Trophoblast cell (in vitro differentiated cells and primary cell): ENCODE results near the gene CACNG7.

Experiments used
- DNase-seq, 2 donors: peaks; one replicate each; pipeline ENCODE4 v3.0.0-alpha.2; 2016
- H2AFZ ChIP-seq: 2 replicates; pipeline ENCODE4 v1.6.1; 2013; ENCODE audit warnings: low read length, moderate library complexity, mild to moderate bottlenecking; ENCODE audit not compliant: insufficient read depth, poor library complexity
- H2AK5ac ChIP-seq: 2 replicates; pipeline ENCODE4 v1.6.1; 2013; ENCODE audit warnings: mild to moderate bottlenecking, low read length
- H2BK120ac ChIP-seq: 2 replicates; pipeline ENCODE4 v1.6.1; 2013; ENCODE audit warnings: low read length, mild to moderate bottlenecking, moderate library complexity; ENCODE audit not compliant: insufficient read depth, poor library complexity
- H2BK12ac ChIP-seq: 2 replicates; pipeline ENCODE4 v1.6.1; 2013; ENCODE audit warnings: mild to moderate bottlenecking, low read length, moderate library complexity
- H2BK5ac ChIP-seq: 2 replicates; pipeline ENCODE4 v1.6.1; 2013; ENCODE audit warnings: low read length, low read depth, moderate library complexity, mild to moderate bottlenecking; ENCODE audit not compliant: poor library complexity
- H3K14ac ChIP-seq: 2 replicates; pipeline ENCODE4 v1.6.1; 2013; ENCODE audit warnings: mild to moderate bottlenecking, low read length
- H3K18ac ChIP-seq: 2 replicates; pipeline ENCODE4 v1.6.1; 2013; ENCODE audit warnings: mild to moderate bottlenecking, low read length
- H3K23ac ChIP-seq: 2 replicates; pipeline ENCODE4 v1.6.1; 2013; ENCODE audit warnings: low read length
- H3K27ac ChIP-seq: 2 replicates; pipeline ENCODE4 v1.5.1; 2013; ENCODE audit warnings: low read depth, mild to moderate bottlenecking, inconsistent platforms, low read length, moderate library complexity
- H3K27me3 ChIP-seq: 2 replicates; pipeline ENCODE4 v1.6.1; 2013; ENCODE audit warnings: inconsistent platforms, mild to moderate bottlenecking, low read length, moderate library complexity; ENCODE audit not compliant: insufficient read depth
- H3K36me3 ChIP-seq, 2 experiments: 1 replicate in 1 of 2; 2 replicates in 1 of 2; pipeline ENCODE4 v1.6.1; 2013; ENCODE audit warnings: low read length in 2 of 2, mild to moderate bottlenecking in 2 of 2, moderate library complexity in 1 of 2; ENCODE audit not compliant: insufficient read depth in 2 of 2, control insufficient read depth in 1 of 2
- H3K4ac ChIP-seq: 2 replicates; pipeline ENCODE4 v1.6.1; 2013; ENCODE audit warnings: low read depth, mild to moderate bottlenecking, low read length, moderate library complexity
- H3K4me1 ChIP-seq, 2 experiments: 1 replicate in 1 of 2; 2 replicates in 1 of 2; pipeline ENCODE4 v1.6.1; 2013; ENCODE audit warnings: low read length in 2 of 2, mild to moderate bottlenecking in 2 of 2, moderate library complexity in 1 of 2; ENCODE audit not compliant: insufficient read depth in 2 of 2, control insufficient read depth in 1 of 2
- H3K4me2 ChIP-seq: 2 replicates; pipeline ENCODE4 v1.6.1; 2013; ENCODE audit warnings: inconsistent platforms, mild to moderate bottlenecking, low read length, moderate library complexity
- H3K4me3 ChIP-seq: 2 replicates; pipeline ENCODE4 v1.5.1; 2013; ENCODE audit warnings: mild to moderate bottlenecking, low read depth, low read length, inconsistent platforms
- H3K79me1 ChIP-seq: one replicate; pipeline ENCODE4 v1.6.1; 2013; ENCODE audit warnings: low read length
- H3K79me2 ChIP-seq: 2 replicates; pipeline ENCODE4 v1.6.1; 2013; ENCODE audit warnings: low read length, mild to moderate bottlenecking; ENCODE audit not compliant: control insufficient read depth, insufficient read depth, poor library complexity
- H3K9ac ChIP-seq: 2 replicates; pipeline ENCODE4 v1.6.1; 2013; ENCODE audit warnings: mild to moderate bottlenecking, low read length
- H3K9me3 ChIP-seq: 2 replicates; pipeline ENCODE4 v1.6.1; 2013; ENCODE audit warnings: low read depth, mild to moderate bottlenecking, control low read depth, inconsistent platforms, low read length; ENCODE audit not compliant: insufficient read depth
- H4K12ac ChIP-seq: 2 replicates; pipeline ENCODE4 v1.6.1; 2013; ENCODE audit warnings: low read depth, mild to moderate bottlenecking, low read length, moderate library complexity
- H4K8ac ChIP-seq: 2 replicates; pipeline ENCODE4 v1.6.1; 2013; ENCODE audit warnings: low read depth, mild to moderate bottlenecking, low read length, moderate library complexity
- H4K91ac ChIP-seq: one replicate; pipeline ENCODE4 v1.6.1; 2013; ENCODE audit warnings: low read depth, mild to moderate bottlenecking, low read length, moderate library complexity
- WGBS: extraction: QIAGEN DNeasy Blood & Tissue Kit; methylation state at CpG from one replicate; pipeline ENCODE4 v1.1.7; 2013; ENCODE audit warnings: missing lambda C conversion rate; ENCODE audit not compliant: insufficient read length, insufficient coverage; ENCODE audit errors: extremely low coverage; 5-methylcytosine and 5-hydroxymethylcytosine counted together

The CACNG7 gene

GRCh38 chr19:53866865-53867224 lies 42.2 kb upstream of the CACNG7 start:
- H3K27ac ChIP-seq: peak overlapping the region; percentile 66
- WGBS: no CpG with 5 or more reads among the region's 14 CpGs
- H3K23ac ChIP-seq: no peak overlapping the region
- peaks cover 26% of the 10 kb centered on the region for H3K79me1 ChIP-seq
- H3K14ac ChIP-seq: peak overlapping the region; percentile 94
- H4K8ac ChIP-seq: peak overlapping the region; percentile 93
- H2BK120ac ChIP-seq: peak overlapping the region; percentile 96
- peaks cover 12 to 14% of the 10 kb centered on the region in 2 experiments for H3K4me1 ChIP-seq
- peak overlapping the region; percentile 47 for H4K12ac ChIP-seq
- H4K91ac ChIP-seq: peak overlapping the region; percentile 96
- peak overlapping the region; percentile 92 for H3K18ac ChIP-seq
- peak overlapping the region; percentile 82 for H2AFZ ChIP-seq
- H2AK5ac ChIP-seq: peak overlapping the region; percentile 18
- H3K79me2 ChIP-seq: peaks cover 22% of the 10 kb centered on the region
- H3K9ac ChIP-seq: no peak overlapping the region
- no peak for DNase-seq
- H3K4ac ChIP-seq: peak overlapping the region; percentile 91
- peaks cover 11 to 15% of the 10 kb centered on the region in 2 experiments for H3K36me3 ChIP-seq
- H2BK5ac ChIP-seq: peak overlapping the region; percentile 95
- peak overlapping the region; percentile 72 for H3K4me2 ChIP-seq
- H3K9me3 ChIP-seq: peaks cover 3% of the 10 kb centered on the region
- H3K27me3 ChIP-seq: no peaks in the 10 kb centered on the region
- H2BK12ac ChIP-seq: peak overlapping the region; percentile 94
- peak overlapping the region; percentile 26 for H3K4me3 ChIP-seq

- Histone ChIP-seq H3K4me1 (peaks cover 12 to 14% of the 10 kb centered on the region in 2 experiments), H4K91ac (peak within 1 kb of the TSS; percentile 96), H3K27ac (peak within 1 kb of the TSS; percentile 85), H3K9me3 (peaks cover 3% of the 10 kb centered on the region), H4K8ac (peak within 1 kb of the TSS; percentile 93), H3K79me2 (peaks cover 22% of the 10 kb centered on the region), H3K27me3 (no peaks in the 10 kb centered on the region), H3K4me2 (peak within 1 kb of the TSS; percentile 83), H3K18ac (peak within 1 kb of the TSS; percentile 92), H3K9ac (peak within 1 kb of the TSS; percentile 99), H3K23ac (no peak within 1 kb of the TSS), H3K4me3 (peak within 1 kb of the TSS; percentile 92), H2AK5ac (peak within 1 kb of the TSS; percentile 49), H3K14ac (peak within 1 kb of the TSS; percentile 94), H3K79me1 (peaks cover 26% of the 10 kb centered on the region), H4K12ac (peak within 1 kb of the TSS; percentile 54), H2BK5ac (peak within 1 kb of the TSS; percentile 95), H2BK12ac (peak within 1 kb of the TSS; percentile 94), H2AFZ (peak within 1 kb of the TSS; percentile 82), H2BK120ac (peak within 1 kb of the TSS; percentile 96), H3K36me3 (peaks cover 16 to 19% of the 10 kb centered on the region in 2 experiments), H3K4ac (peak within 1 kb of the TSS; percentile 95)
- DNase-seq: peak; percentile 99 to 100
- WGBS: no CpG with 5 or more reads among the region's 37 CpGs
Measured at GRCh38 chr19:53867225-53868090, 41.6 kb upstream of the CACNG7 start, which contains the start of gene MYADM. MYADM (plus strand) TSS chr19:53867883; CDS start chr19:53873530, 5,647 bp downstream.

- Histone ChIP-seq H2AFZ (peak overlapping the region; percentile 15), H3K14ac (peak overlapping the region; percentile 84), H3K4me1 (peaks cover 12 to 14% of the 10 kb centered on the region in 2 experiments), H3K4me2 (peak overlapping the region; percentile 83), H3K18ac (peak overlapping the region; percentile 80), H3K23ac (no peak overlapping the region), H3K79me2 (peaks cover 22% of the 10 kb centered on the region), H2BK5ac (peak overlapping the region; percentile 88), H3K27me3 (no peaks in the 10 kb centered on the region), H3K36me3 (peaks cover 21 to 26% of the 10 kb centered on the region in 2 experiments), H3K4me3 (peak overlapping the region; percentile 92), H2BK12ac (peak overlapping the region; percentile 37), H4K8ac (peak overlapping the region; percentile 59), H3K79me1 (peaks cover 26% of the 10 kb centered on the region), H3K4ac (peak overlapping the region; percentile 95), H2BK120ac (peak overlapping the region; percentile 88), H4K12ac (peak overlapping the region; percentile 54), H3K9ac (peak overlapping the region; percentile 99), H2AK5ac (peak overlapping the region; percentile 49), H3K27ac (peak overlapping the region; percentile 85), H4K91ac (peak overlapping the region; percentile 64), H3K9me3 (peaks cover 3% of the 10 kb centered on the region)
- no CpG with 5 or more reads among the region's 37 CpGs for WGBS
- peak; percentile 51 to 58 for DNase-seq
Measured at GRCh38 chr19:53868091-53868891, 40.8 kb upstream of the CACNG7 start.
